Gastrocnemius medialis (tissue), 4 donors: ENCODE results near the gene CSKMT.

Experiments
- POLR2A ChIP-seq, 2 donors: fragments of 450-650 bp; IDR thresholded peaks; one replicate each; pipeline ENCODE4 v1.6.1; 2017; ENCODE audit warnings: antibody characterized with exemption in 2 of 2, mild to moderate bottlenecking in 2 of 2, moderate library complexity in 2 of 2
- TF ChIP-seq, protein P1 (sequence below), 5 experiments: fragments of 450-650 bp in 3 of 5; fragments of 200-600 bp in 2 of 5; sonication (generic) in 2 of 5; IDR thresholded peaks in 4 of 5; conservative IDR thresholded peaks in 1 of 5; 1 replicate in 4 of 5; 2 replicates in 1 of 5; pipeline ENCODE4 v1.5.1; 2016 to 2019; ENCODE audit warnings: antibody characterized with exemption in 5 of 5, mild to moderate bottlenecking in 3 of 5, moderate library complexity in 3 of 5

DNA sequence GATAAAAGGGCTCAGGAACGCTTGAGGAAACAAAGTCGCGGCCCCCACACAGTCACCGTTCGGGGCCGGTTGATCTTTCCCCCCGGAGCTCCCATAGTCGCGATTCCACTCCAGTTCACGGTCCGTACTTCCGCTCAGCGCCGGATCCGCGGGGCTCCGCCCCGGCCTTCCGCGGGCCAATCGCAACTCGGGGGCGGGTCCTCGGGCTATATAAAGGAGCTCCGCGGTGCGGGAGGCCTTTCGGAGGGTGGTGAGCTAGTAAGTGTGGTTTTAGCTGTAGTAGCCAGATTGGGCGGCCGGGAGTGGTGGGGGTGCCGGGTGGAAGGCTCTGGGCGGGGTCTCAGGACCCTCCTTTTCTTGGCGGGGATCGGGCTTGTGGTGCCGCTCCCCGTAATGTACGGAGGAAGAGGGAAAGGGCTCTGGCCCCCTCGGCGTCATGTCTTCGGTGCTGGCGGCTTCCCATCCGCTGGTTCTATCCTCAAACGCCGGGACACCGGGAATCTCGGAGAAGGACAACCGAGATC lies at the start of gene CSKMT, which contains the start of gene C11orf98:
- peak; percentile 99 for TF ChIP-seq POLR2A (IDR thresholded peaks at IDR 0.05)
- TF ChIP-seq, protein P1, sequence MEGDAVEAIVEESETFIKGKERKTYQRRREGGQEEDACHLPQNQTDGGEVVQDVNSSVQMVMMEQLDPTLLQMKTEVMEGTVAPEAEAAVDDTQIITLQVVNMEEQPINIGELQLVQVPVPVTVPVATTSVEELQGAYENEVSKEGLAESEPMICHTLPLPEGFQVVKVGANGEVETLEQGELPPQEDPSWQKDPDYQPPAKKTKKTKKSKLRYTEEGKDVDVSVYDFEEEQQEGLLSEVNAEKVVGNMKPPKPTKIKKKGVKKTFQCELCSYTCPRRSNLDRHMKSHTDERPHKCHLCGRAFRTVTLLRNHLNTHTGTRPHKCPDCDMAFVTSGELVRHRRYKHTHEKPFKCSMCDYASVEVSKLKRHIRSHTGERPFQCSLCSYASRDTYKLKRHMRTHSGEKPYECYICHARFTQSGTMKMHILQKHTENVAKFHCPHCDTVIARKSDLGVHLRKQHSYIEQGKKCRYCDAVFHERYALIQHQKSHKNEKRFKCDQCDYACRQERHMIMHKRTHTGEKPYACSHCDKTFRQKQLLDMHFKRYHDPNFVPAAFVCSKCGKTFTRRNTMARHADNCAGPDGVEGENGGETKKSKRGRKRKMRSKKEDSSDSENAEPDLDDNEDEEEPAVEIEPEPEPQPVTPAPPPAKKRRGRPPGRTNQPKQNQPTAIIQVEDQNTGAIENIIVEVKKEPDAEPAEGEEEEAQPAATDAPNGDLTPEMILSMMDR (IDR thresholded peaks at IDR 0.05 in 4 of 5, conservative IDR thresholded peaks at IDR 0.05 in 1 of 5) = no peak
